Activated CD4-positive, CD25-positive, alpha-beta regulatory T cell treated with anti-CD3 and anti-CD28 coated beads, Interleukin-2, amount 50 U/mL, for 16 hours (primary cell): ENCODE data around the gene THBS1.

Source experiments
- DNase-seq: peaks from one replicate; pipeline ENCODE4 v3.0.0-alpha.2; 2020; ENCODE audit warnings: low read depth, low spot score

THBS1 gene

GRCh38 chr15:39580485-39581241, at the start of gene THBS1:
Gene THBS1 (plus strand): TSS chr15:39581079. CDS start chr15:39581858, 779 bp downstream.
- DNase-seq = no peak

DNA sequence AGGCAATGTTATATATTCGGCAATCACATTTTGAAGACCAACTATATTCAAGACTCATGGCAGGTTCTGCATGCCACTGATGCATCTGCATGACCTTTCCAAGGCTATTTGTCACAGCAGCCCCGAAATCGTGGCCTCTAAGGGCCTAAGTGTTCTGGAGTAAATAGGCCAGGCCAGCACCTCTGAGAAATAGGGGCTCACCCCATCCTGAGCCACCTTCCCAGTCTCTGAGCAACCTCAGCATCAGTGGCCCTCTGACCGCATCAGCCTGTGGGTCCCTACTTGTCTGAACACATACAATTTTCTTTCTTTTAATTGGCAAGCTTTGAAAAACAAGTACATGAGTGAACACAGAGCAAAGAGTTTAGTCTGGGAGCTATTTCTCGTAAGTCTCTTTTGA, 45.9 kb upstream of the THBS1 start:
- no peak for DNase-seq

GRCh38 chr15:39535466-39535865, 45.4 kb upstream of the THBS1 start:
- DNase-seq = no peak

DNA sequence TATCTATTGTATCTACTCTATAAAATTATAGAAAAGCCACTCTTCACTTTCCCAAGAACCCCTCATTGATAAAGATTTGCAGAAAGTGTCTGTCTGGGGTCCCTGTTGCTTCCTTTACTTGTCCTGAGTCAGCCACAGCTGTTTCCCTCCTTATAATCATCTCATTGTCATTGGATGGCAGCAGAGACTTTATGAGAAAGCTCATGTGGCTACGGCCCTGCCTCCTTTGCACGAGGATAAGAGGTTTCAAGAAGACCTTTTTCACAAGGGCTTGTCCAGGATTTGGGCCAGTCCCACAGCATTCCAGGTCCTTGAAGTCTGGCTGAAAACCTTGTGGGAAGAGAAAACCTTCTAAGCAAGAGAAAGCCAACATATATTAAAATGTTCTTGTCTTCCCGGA, 41.9 kb upstream of the THBS1 start:
- no peak for DNase-seq

GRCh38 chr15:39539466-39539865, 41.4 kb upstream of the THBS1 start:
- no peak for DNase-seq

DNA sequence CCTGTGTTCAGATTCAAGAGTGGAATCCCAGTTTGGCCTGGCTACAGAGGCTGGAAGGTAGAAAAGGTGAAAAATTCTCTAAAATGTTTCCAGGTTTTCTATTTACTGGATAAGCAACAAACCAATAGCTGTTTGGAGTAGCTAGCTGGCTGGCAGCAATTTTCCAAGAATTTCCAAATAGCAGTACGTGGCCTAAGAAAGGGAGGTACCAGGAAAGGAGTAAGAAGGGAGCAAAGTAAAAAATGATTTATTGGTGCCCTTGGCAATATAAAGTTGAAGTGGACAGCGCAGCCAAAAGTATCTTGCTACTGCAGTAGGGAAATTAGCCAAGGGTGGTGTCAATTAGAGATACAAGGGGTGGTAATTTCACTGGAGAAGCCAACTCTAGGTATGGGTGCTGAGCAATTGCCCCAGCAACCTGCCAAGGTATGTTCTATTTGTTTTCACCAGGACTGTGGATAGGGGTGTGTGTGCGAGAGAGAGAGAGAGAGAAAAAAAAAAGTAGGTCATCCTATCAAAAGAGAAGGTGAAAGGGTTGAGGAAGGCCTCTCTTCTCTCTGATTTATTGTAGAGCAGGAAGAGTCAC, 40.8 kb upstream of the THBS1 start:
- no peak for DNase-seq

DNA sequence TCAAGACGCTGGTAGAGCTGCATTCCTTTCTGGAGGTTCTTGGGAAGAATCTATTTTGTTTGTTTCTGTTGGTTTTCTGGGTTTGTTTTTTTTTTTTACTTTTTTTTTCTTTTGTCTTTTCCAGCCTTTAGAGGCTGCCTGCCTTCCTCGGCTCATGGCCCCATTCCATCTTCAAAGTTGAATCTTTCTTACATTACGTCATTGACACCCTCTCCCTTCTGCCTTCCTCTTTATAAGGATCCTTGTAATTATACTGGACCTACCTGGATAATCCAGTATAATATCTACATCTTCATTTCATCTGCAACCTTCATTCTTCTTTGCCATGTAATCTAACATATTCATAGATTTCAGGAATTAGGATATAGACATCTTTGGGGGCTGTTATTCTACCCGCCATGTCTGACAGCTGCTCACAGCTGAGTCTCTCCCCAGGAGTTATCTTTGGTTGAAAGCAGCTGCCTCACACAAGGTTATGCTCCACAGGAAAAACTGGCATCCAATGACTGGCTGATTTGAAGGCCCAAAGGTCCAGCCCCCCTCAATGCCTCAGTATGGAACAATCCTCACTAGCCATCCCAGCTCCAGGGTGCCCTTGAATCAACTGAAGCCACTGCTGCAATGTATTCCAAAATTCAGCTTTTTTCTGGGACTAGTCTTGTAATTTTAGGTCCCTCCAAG, 38.4 kb upstream of the THBS1 start:
- no peak for DNase-seq

DNA sequence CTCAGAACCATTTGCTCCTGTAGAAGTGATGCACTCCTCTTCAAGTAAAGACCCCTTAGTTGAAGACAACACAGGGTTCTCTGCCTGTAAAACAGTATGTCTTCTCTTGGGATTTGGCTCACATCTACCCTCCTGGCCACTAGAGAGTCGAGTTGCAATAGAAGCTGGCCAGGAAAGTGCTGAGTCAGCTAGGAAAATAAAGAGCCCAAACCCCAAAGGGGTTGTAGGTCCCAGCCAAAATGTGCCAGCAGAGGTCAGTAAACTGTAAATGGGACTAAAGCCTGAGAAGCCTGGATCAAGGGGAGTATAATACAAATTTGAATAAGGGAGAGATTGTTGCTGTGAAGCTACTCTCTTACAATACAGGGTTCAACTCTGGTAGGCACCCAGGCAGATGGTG, 37.2 kb upstream of the THBS1 start:
- DNase-seq = no peak

- no peak for DNase-seq
Measured at GRCh38 chr15:39546842-39547241, 34.0 kb upstream of the THBS1 start.

DNA sequence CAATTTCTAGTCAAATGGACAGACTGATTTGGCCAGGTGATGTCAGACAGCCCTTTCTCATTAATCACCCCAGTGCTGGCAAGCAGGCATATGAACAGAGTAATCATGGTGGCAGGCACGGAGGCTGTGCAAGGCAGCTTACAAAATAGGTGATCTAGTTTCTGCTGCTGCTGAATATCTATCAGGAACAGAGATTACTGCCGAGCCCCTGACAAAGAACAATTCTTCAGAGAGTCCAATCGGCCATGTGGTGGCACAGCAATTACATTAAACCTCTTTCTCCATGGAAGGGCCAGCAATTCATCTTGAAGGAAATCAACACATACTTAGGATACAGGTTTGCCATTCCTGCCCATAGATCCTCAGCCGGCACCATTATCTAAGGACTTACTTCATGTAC, 32.3 kb upstream of the THBS1 start:
- DNase-seq = no peak

GRCh38 chr15:39549912-39550311, 31.0 kb upstream of the THBS1 start:
- no peak for DNase-seq

GRCh38 chr15:39551476-39551875, 29.4 kb upstream of the THBS1 start:
- no peak for DNase-seq

- no peak for DNase-seq
Measured at GRCh38 chr15:39552556-39552955, 28.3 kb upstream of the THBS1 start.

- no peak for DNase-seq
Measured at GRCh38 chr15:39553947-39554693, 26.8 kb upstream of the THBS1 start.

DNA sequence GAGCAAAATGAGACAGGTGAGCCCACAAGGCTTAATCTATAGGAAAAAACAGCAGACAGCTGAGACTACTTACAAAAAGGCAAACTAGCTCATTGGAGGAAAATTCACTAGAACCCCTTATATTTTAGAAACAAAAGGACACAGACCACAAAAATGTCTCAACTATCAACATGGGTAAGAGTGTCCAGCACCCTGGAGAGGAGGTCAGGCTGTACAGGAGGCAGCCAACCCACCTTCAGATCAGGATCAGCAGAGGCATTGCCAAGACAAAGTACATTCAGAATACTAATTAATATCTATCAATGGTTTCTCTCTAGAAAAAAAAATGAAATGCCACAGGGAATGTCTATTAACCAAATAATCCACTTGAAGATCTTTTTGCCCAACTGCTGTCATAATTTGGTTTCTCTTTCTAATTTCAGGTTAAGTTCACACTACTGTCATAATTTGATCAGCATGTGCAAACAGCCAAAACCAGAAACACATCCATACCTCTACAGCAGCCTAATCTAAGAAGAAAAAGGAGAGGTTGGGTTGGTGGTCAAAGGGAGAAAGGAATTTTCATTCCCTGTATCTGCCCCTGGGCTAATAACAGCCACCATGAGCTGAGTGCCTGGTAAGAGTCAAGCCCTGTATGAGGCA, 26.0 kb upstream of the THBS1 start:
- DNase-seq = no peak

- DNase-seq = no peak
Measured at GRCh38 chr15:39555885-39556284, 25.0 kb upstream of the THBS1 start.

DNA sequence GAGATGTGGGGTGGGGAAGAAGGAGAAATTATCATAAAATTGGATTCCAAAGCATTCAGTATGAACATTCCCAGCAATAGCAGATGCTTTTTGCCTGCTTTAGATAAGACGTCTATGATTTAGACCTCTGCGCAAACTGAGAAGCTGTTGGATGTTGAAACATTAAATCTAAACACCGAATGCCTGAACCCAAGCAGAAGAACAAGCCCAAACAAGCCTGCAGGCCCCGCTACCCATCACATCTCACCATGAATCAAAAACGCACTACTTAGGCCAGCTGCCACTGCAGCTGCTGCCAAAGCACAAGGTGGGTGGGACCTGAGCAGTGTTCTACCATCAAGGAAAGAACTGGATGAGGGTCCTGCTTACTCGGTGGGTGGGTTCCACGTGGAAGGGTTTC, 24.4 kb upstream of the THBS1 start:
- DNase-seq = no peak

DNA sequence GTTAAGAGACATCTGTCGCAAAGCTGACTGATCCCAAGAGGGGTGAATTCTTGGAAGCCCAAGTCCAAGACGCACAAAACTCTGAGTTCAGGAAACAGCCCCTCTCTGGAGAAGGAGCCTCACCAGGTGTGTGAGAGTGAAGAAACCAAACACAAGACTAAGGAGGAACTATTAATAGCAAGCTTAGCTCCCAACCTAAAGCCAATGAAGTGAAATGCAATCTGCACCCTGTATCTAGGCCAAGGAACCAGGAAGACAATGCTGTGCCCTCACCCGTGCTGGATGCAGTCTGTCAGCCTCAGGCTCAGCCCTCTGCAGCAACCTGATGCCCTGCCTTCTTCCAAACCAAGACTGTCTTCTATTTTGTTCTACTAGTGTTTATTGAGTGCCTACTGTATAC, 22.5 kb upstream of the THBS1 start:
- no peak for DNase-seq

GRCh38 chr15:39564972-39565665, 15.8 kb upstream of the THBS1 start:
- DNase-seq = no peak

DNA sequence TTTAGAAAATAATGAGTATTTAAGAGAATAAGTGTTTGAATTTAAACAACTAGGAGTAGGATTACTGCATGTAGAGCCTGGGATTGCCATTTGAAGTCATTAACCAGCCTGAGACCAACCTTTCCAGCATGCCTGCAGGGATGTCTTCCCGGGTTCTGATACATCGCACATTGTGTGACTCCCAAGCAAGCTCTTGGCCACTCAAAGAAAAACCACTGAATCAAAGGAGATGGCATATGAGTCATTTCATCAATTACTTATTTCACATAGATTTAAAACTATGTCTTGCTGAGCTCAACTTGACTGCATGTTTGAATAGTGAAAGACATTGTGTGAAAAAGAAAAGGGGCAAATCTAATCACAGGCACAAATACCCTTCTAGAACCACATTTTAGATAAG, 15.0 kb upstream of the THBS1 start:
- no peak for DNase-seq

DNA sequence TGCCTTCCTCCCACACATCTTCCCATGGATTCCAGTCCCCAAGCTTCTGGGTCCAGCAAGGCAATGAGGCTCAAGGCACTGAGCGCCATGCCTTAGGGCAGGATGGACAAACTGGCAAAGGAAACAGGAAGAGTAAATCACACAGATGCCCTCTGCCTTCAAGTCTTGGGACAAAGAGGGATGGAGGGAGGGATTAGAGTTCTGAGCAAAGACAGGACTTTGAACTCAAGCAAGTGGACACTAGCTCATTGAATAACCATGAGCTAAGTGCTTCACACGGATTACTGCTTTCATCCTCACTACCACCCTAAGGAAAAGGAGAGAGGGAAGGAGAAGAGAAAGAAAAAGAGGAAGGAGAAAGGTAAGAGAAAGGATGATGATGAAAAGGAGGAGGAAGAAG, 7.6 kb upstream of the THBS1 start:
- no peak for DNase-seq
